Fibroblast of the aortic adventitia (primary cell): Measurements from ENCODE around the gene ZNF22. TPM values are rescaled to one million over a fixed set of nuclear protein-coding genes. Genes with fewer than 3 reads are reported as not detected.
A peak's percentile ranks its signal among the peaks of the same experiment; 100 is the strongest.

Experiments
- DNase-seq: peaks from one replicate; pipeline ENCODE4 v3.0.0-alpha.2; 2010; ENCODE audit warnings: low read depth
- H3K4me3 ChIP-seq: 2 replicates; pipeline ENCODE4 v1.5.1; 2011; ENCODE audit warnings: low read depth, mild to moderate bottlenecking, control low read depth, low read length, moderate library complexity
- CTCF ChIP-seq: IDR thresholded peaks from 2 replicates; pipeline ENCODE4 v1.5.1; 2011; ENCODE audit warnings: mild to moderate bottlenecking, low read length, control low read depth, inconsistent platforms; ENCODE audit not compliant: insufficient read depth
- total RNA-seq: library from RNA; depleted of rRNA; stranded (reverse); fragments of >200 nt; gene quantifications from 2 replicates; pipeline ENCODE4 v1.2.3, GENCODE V29; 2012; ENCODE audit warnings: low replicate concordance

ZNF22 gene
- total RNA-seq, 1 donor = 16.6 TPM

GRCh38 chr10:44960482-44961229, 40.1 kb upstream of the ZNF22 start:
- TF ChIP-seq CTCF = no peak
- H3K4me3 ChIP-seq = peak overlapping the region; percentile 81
- DNase-seq = no peak

- peak overlapping the region; percentile 9 for H3K4me3 ChIP-seq
- TF ChIP-seq CTCF = no peak
- no peak for DNase-seq
Observed at GRCh38 chr10:44961230-44961571, 39.5 kb upstream of the ZNF22 start.

GRCh38 chr10:44961931-44962750, 38.6 kb upstream of the ZNF22 start:
- no peak overlapping the region for H3K4me3 ChIP-seq
- no peak for DNase-seq
- no peak for TF ChIP-seq CTCF

GRCh38 chr10:44962870-44963738, 37.6 kb upstream of the ZNF22 start:
- no peak overlapping the region for H3K4me3 ChIP-seq
- DNase-seq = no peak
- TF ChIP-seq CTCF = peak; percentile 24

- TF ChIP-seq CTCF = no peak
- no peak overlapping the region for H3K4me3 ChIP-seq
- no peak for DNase-seq
Observed at GRCh38 chr10:44963772-44964633, 36.7 kb upstream of the ZNF22 start.

- no peak overlapping the region for H3K4me3 ChIP-seq
- DNase-seq = no peak
- no peak for TF ChIP-seq CTCF
Observed at GRCh38 chr10:44965104-44965503, 35.6 kb upstream of the ZNF22 start.
